Upper lobe of right lung (tissue), 1 donor: ENCODE measurements around the gene RALGAPA1. TPM values are rescaled to one million over a fixed set of nuclear protein-coding genes. Genes with fewer than 3 reads are reported as not detected.
"Not testable (repeated sequence)": the region's sequence is repeated elsewhere in the genome, so short reads cannot be mapped to it uniquely, and the experiment has no call there.

Experiments
- ATAC-seq: fragments of 200-7000 bp; cut with Tn5 transposase; one replicate; pipeline ENCODE4 v1.9.1; 2020; ENCODE audit warnings: mild to moderate bottlenecking, moderate library complexity
- DNase-seq: peaks from one replicate; pipeline ENCODE4 v3.0.0-alpha.2; 2020
- H3K27ac ChIP-seq: fragments of 200-600 bp; one replicate; pipeline ENCODE4 v1.8.0; 2022
- H3K27me3 ChIP-seq: fragments of 200-600 bp; one replicate; pipeline ENCODE4 v1.8.0; 2022; ENCODE audit warnings: mild to moderate bottlenecking
- H3K36me3 ChIP-seq: fragments of 200-600 bp; one replicate; pipeline ENCODE4 v1.8.0; 2022
- H3K4me1 ChIP-seq: fragments of 200-600 bp; one replicate; pipeline ENCODE4 v1.8.0; 2022
- H3K4me3 ChIP-seq: fragments of 200-600 bp; one replicate; pipeline ENCODE4 v1.8.0; 2022; ENCODE audit warnings: mild to moderate bottlenecking
- H3K9me3 ChIP-seq: fragments of 200-600 bp; one replicate; pipeline ENCODE4 v1.8.0; 2022
- CTCF ChIP-seq: fragments of 200-600 bp; IDR thresholded peaks from one replicate; pipeline ENCODE4 v1.8.0; 2022; ENCODE audit warnings: antibody characterized with exemption
- intact Hi-C: fragments of 100-400 bp; cut with DNase I; formaldehyde crosslinking; loops from one replicate; pipeline ENCODE4 v1.11.0; 2022
- total RNA-seq: library from RNA; stranded (reverse); fragmentation: NEBNext Ultra II Directional; extraction: Animal tissue kit (Norgen Biotek cat#: 25700); gene quantifications from one replicate; pipeline ENCODE4 v1.2.1, GENCODE V29; 2021
- donor health status: DM: no; HTN: yes; CAD: no; lungs with severe emphysema.

The RALGAPA1 gene
- total RNA-seq, 1 donor from 2014 or later = 58.9 TPM

- no peak for ATAC-seq
- intact Hi-C loops = no loop called here
- Histone ChIP-seq H3K4me1 (no peaks in the 10 kb centered on the region), H3K27ac (no peak overlapping the region), H3K27me3 (no peaks in the 10 kb centered on the region), H3K4me3 (no peak overlapping the region), H3K36me3 (no peaks in the 10 kb centered on the region), H3K9me3 (peaks cover 15% of the 10 kb centered on the region)
- no peak for TF ChIP-seq CTCF
- no peak for DNase-seq
Observed at GRCh38 chr14:35783699-35784098, 25.4 kb downstream of the RALGAPA1 start.

- no peak overlapping the region for H3K4me3 ChIP-seq
- intact Hi-C loops = no loop called here
- H3K27ac ChIP-seq = no peak overlapping the region
- H3K9me3 ChIP-seq = peaks cover 15% of the 10 kb centered on the region
- peaks cover 10% of the 10 kb centered on the region for H3K36me3 ChIP-seq
- DNase-seq = no peak
- ATAC-seq = no peak
- H3K4me1 ChIP-seq = no peaks in the 10 kb centered on the region
- no peaks in the 10 kb centered on the region for H3K27me3 ChIP-seq
- no peak for TF ChIP-seq CTCF
Observed at GRCh38 chr14:35779368-35779767, 29.7 kb downstream of the RALGAPA1 start.

GRCh38 chr14:35777550-35777949 is 31.5 kb downstream of the RALGAPA1 start:
- H3K4me3 ChIP-seq, H3K27me3 ChIP-seq, DNase-seq, H3K27ac ChIP-seq, intact Hi-C loops, H3K4me1 ChIP-seq, ATAC-seq: not testable (repeated sequence)
- peaks cover 15% of the 10 kb centered on the region for H3K9me3 ChIP-seq
- H3K36me3 ChIP-seq = peaks cover 10% of the 10 kb centered on the region

- TF ChIP-seq CTCF = no peak
- no peak overlapping the region for H3K4me3 ChIP-seq
- no peaks in the 10 kb centered on the region for H3K4me1 ChIP-seq
- no peak for ATAC-seq
- peaks cover 10% of the 10 kb centered on the region for H3K36me3 ChIP-seq
- no peaks in the 10 kb centered on the region for H3K27me3 ChIP-seq
- H3K27ac ChIP-seq = no peak overlapping the region
- no peak for DNase-seq
- intact Hi-C loops = no loop called here
- peaks cover 13% of the 10 kb centered on the region for H3K9me3 ChIP-seq
Observed at GRCh38 chr14:35776823-35777222, 32.3 kb downstream of the RALGAPA1 start.

- H3K27me3 ChIP-seq, H3K4me1 ChIP-seq, H3K27ac ChIP-seq, H3K4me3 ChIP-seq, intact Hi-C loops, ATAC-seq, DNase-seq: not testable (repeated sequence)
- Histone ChIP-seq H3K36me3 (peaks cover 10% of the 10 kb centered on the region), H3K9me3 (peaks cover 11% of the 10 kb centered on the region)
Observed at GRCh38 chr14:35776085-35776484, 33.0 kb downstream of the RALGAPA1 start.

- no peaks in the 10 kb centered on the region for H3K27me3 ChIP-seq
- no peaks in the 10 kb centered on the region for H3K4me1 ChIP-seq
- no peak for TF ChIP-seq CTCF
- intact Hi-C loops = no loop called here
- DNase-seq = no peak
- H3K9me3 ChIP-seq = no peaks in the 10 kb centered on the region
- ATAC-seq = no peak
- H3K27ac ChIP-seq = no peak overlapping the region
- peaks cover 21% of the 10 kb centered on the region for H3K36me3 ChIP-seq
- no peak overlapping the region for H3K4me3 ChIP-seq
Observed at GRCh38 chr14:35766700-35767082, 42.4 kb downstream of the RALGAPA1 start.

- H3K4me1 ChIP-seq = no peaks in the 10 kb centered on the region
- ATAC-seq (no peak), DNase-seq (no peak)
- intact Hi-C loops = no loop called here
- no peak for TF ChIP-seq CTCF
- no peak overlapping the region for H3K27ac ChIP-seq
- no peak overlapping the region for H3K4me3 ChIP-seq
- no peaks in the 10 kb centered on the region for H3K27me3 ChIP-seq
- no peaks in the 10 kb centered on the region for H3K9me3 ChIP-seq
- H3K36me3 ChIP-seq = peaks cover 23% of the 10 kb centered on the region
Observed at GRCh38 chr14:35766036-35766699, 42.9 kb downstream of the RALGAPA1 start.
